AG08396 (cell line): ENCODE results near the gene CAMK2D.

Experiments used
- DNase-seq: peaks from one replicate; pipeline ENCODE4 v3.0.0; 2012; ENCODE audit warnings: low spot score, mixed read lengths

Gene CAMK2D

DNA sequence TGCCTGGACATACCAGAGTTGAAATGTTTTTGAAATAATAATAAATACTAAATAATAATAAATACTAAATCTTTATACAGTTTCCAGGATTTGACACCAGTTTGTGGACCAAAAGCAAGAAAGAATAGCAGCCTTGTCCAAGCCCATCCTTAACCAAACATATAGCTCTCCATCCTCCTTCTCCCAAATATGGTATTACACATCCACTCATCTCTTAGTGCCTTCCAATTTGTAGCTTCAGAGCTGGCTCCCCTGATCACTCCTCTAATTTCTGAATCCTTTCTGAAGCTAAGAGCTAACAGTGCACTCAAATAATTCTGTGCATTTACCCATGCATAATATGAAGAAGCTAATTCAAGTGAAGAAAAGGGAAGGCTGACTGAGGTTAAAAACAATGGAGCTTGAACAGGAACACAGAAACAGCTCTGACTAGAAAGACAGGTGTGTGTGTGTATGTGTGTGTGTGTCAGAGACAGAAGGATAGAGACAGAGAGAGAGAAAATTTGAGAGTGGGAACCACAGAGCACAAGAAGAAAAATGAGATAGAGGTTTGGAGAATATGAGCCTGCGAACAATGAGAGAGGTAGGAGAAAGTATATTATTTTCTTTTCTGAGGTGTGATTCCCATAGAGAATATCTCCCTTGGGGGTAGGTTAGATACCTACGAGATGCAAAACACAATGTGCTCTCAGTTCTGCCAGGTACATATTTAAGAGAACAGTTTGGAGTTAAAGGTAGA, 123.5 kb downstream of the CAMK2D start:
- no peak for DNase-seq

DNA sequence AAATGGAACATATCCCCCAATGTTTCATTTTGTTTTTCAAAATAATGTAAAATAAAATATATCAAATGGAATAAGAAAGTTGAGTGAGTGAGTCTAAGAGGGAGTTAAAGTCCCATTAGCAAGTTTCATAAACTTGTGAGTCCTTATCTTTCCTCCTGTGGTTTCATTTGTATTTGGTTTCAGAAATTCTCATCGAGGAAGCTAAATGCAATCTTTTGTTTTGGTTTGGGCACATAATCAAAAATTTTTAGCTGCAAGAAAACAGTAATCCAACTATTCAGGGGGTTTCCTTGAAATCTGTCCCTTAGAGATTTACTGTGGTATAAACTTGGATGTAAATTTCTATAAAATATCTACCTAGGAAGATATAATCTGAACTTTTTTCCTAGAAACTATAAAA, 124.2 kb downstream of the CAMK2D start:
- DNase-seq: no peak

DNA sequence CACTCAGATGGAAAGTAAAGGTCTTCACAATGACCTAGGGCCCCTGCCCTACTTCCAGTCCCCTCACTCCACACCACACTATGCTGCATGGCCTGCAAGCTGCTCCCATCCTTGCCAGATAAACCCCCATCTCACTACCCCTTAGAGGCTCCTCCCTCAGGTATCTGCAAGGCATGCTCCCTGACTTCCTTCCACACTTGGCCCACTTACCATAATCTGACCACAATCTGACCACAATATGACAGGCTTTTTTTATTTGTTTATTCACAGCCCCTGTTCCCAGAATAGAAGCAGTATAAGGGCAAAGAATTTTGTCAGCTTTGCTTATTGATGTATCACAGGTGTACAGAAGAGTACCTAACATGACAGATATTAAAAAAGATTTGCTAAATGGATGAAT, 124.7 kb downstream of the CAMK2D start:
- no peak for DNase-seq

DNA sequence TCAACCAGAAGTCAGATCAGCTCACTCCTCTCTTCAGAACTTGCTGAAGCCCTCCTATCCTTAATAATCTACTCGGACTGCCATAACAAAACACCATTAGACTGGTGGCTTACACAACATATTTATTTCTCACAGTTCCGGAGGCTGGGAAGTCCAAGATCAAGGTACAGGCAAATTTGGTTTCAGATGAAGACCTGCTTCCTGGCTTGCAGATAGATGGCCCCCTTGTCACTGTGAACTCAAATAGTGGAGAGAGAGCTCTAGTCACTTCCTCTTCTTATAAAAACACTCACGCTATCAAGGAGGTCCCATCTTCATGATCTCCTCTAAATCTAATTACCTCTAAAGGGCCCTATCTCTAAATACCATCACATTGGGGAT, 125.1 kb downstream of the CAMK2D start:
- DNase-seq: no peak

DNA sequence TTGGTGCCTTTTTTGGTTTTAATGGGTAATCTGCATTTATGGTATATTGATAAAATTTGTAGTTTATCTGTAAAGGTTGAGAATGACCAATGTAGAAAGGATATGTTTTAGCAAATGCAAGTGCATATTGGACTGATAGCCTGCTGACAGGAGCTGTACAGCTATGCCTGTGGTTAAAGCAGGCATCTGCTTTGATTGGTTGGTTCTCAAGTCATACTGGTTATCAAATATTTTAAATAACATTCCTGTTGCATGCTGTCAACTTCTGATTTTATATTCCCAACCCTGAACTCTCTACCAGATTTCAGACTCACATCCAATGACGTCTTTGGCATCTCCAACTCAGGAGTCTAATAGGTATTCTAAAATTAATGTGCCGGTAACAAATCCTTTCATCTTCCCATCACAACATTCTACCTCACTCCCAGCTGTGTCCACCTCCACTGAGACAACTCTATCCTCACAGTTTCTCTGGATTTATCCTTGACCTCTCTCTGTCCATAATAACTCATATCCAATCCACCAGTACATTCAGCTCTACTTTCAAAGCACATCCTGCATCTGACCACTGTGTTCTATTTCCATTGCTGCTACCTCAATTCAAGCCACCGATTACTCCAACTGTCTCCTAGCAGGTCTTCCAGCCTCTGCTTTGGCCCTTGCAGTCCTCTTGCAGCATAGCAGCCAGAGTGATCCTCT, 125.7 kb downstream of the CAMK2D start:
- peak; percentile 65 for DNase-seq

DNA sequence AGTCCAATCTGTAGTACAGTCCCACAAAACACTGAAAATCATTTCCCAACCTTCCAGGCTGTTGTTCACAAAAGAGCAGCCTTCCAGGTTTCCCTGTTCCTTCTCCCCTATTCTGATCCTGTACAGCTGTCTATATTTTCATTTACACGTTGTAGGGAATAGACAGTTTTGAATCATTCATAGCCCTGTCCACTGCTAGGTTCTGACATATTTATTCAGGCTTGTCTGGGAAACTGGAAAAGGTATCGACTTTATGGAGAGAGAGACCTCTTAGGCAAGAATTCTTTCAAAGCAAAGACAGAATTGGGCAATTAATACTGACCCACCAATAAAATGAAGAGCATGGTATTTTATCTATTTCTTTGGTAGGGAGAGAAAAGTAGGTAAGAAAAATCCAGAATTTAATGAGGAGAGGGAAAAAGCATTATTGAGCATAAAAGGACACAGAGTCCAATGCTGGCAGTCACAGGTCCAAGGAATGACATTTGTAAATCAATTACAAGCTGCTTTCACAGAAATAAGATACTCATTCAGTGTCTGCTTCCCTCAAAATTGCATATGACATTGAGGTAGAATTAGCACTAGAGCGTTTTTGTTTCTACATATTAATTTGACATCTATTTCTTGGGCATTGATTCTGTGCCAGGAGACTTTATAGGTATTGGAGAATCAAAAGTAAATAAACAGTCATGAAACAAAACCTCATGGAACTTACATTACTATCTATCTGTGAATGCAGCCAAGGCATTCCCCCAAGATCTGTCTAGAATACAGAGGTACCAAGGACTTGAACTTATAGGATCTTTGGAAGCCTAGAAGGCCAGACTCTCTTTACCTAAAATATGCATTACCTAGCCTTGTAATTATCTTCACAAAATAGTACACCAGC, 127.2 kb downstream of the CAMK2D start:
- no peak for DNase-seq

DNA sequence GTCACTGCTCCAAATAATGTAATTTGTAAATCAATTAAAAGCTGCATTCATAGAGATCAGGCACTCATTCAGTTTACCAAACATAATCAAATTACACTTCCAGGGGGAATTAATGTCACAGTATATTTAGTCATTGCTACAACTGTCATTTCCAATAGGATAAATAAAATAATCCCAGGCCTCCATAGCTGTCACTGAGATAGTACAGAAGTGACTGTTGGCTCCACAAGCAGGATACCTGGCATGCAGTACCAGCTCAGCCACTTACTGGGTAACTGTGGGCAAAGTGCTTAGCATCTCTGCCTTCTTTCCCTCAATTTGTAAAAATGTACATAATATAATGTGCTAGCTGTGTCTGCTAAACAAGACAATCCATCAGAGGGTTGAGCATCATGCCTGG, 128.1 kb downstream of the CAMK2D start:
- no peak for DNase-seq

DNA sequence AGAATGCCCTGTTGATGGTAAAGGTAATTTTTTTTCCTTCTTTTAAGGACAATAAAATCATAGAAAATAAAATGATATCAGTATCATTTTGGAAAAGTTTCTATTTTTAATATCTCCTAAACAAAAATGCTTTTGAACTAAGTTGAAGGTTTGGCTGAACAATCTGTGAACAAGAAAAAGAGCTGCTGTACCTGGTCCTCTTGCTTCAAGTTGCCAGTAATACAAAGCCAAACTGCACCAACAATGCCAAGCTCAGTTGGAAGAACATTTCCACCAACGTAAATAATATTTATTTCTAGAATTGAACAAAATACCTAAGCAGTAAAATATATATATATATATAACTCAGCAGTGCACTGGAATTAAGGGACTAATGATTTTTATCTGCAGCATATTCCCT, 132.8 kb downstream of the CAMK2D start:
- no peak for DNase-seq

DNA sequence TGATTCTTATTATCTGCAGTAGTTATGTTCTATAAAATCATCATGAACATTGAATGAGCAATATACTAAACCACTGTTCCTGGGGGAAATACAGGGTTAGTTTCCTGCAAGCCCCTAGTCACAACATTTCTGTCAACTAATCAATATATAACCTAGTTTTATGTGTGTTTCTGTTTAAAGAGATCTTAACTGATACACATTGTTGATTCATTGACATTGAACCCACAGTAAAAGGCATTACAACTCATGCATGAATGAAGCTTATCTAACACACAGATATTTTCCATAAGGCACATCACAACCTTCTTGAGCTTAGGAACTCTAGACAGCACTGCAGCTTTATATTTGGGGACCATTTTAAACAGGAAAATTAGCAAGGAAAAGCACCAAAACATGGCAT, 134.2 kb downstream of the CAMK2D start:
- DNase-seq: no peak

DNA sequence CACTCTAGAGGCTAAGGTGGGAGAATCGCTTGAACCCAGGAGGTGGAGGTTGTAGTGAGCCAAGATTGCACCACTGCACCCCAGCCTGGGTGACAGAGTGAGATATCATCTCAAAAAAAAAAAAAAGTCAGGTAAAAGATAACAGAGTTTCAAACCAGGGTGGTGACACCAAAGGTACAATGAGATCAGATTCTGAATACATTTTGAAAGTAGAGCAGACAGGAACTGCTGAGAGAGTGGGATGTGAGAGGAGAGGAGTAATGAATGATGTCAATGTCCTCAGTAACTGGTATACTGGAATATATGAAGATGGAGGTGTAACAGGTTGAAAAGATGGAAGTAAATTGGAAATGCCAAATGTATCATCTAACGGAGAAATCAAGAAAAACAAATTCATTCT, 135.6 kb downstream of the CAMK2D start:
- DNase-seq: no peak

DNA sequence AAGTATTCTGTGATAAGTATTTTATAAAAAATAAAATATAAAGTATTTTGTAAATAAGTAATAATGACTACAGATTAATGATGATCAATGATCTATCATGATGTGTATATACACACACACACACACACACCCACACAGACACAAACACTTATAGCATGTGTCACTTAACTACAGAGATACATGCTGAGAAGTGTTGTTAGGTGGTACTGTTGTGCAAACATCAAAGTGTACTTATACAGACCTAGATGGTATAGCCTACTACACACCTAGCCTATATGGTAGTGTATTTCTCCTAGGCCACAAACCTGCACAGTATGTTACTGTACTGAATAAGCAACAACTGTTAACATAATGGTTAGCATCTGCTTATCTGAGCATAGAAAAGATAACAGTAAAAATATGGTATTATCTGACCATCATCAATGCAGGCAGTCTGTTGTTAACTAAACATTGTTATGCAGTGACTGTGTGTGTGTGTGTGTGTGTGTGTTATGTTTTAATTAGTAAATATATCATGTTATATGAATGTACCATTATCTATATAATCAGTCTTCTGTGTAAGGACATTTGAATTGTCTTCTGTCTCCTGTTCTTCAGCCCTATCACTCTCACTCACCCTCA, 138.2 kb downstream of the CAMK2D start:
- DNase-seq: no peak

DNA sequence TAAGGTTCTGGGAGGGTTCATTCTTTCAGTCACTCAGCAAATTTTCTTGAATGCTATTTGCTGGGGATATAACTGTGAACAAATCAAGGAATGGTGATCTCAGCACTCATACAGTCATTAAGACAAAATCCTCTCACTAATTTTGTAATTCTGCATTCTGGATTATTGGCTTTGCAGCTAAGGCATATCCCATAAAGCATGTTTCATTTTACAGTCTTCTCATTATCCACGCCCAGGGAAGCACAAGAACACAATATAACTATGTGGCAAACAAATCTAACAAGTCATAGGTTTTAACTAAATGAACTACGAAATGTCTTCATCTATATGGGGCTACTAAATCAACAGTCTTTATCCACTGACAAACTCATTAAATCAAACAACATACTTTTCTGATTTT, 139.9 kb downstream of the CAMK2D start:
- DNase-seq: no peak

DNA sequence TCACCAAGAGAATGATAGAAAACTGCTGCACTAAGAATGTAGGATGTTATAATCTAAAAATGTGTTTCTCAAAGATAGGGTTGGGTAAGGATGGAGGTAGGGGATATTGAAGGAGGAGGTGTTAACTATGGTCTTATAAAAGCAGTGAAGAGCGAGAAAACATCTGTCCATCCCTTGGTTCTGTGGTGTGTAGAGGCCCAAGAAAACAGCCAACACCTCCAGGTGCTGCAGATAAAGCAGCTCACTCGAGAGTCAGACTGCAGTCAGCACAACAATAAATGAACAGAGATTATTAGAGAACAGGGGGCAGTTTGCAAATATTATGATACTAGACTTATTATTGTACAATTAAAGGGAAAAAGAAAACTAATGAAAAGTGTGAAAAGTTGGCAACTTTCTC, 141.5 kb downstream of the CAMK2D start:
- no peak for DNase-seq

DNA sequence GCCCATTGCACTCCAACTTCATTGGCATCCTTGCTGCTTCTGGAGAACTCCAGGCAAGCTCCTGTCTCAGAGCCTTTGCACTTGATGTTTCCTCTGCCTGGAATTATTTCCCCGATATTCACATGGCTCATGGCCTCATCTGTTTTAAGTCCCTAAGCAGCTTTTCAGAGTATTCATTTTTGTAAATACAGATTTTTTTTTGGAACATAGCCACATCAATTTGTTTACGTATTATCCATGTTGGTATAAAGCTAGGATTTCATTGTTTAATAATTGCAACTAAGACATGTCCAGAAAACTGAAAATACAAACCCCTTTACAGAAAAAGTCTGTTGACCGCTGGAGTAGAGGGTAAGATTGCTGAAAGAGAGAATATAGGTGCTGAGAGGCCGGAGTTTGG, 142.0 kb downstream of the CAMK2D start:
- no peak for DNase-seq

DNA sequence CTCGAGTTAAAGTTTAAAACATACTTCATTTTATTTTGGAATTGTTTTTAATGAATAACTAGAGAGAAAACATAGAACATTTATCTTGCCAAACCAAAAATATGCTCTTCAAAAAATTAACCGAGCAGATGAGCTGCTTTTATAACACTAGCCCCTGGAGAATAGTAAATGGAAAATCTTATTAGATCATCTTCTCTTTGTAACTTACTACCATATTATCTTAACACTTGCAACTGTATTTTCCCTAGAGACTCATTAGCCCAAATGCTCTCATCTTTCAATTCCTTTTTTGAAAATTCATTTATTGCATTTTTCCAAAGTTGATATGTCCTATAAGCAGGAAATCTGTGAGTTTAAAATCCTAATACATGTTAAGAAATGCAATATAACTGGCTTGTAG, 143.3 kb downstream of the CAMK2D start:
- no peak for DNase-seq

DNA sequence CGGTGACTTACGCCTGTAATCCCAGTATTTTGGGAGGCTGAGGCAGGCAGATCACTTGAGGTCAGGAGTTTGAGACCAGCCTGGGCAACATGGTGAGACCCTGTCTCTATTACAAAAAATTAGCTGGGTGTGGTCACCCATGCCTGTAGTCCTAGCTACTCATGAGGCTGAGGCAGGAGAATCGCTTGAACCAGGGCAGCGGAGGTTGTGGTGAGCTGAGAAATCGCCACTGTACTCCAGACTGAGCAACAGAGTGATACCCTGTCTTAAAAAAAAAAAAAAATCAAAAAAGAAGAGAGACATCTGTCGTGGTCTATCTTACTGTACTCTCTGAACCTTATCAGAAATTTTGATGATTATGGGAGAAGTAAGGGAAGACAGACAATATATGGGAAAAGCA, 144.3 kb downstream of the CAMK2D start:
- no peak for DNase-seq

DNA sequence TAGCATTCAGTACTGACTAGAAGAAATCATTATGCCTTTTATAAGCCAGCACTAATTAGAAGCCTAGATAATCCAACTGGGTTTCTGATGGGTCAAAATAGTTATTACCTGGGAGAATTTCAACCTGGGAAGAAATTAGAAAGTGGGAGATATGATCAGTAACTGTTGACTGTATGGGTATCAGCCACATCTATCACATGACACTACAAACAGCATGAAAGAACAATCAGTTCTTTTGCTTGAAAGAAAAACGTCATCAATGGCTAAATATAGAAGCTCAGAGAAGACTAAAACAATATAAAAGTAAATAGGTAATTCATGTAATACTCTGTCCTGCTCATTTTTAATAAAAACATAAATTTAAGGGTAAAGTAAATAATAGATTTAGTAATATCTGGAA, 145.1 kb downstream of the CAMK2D start:
- DNase-seq: no peak

DNA sequence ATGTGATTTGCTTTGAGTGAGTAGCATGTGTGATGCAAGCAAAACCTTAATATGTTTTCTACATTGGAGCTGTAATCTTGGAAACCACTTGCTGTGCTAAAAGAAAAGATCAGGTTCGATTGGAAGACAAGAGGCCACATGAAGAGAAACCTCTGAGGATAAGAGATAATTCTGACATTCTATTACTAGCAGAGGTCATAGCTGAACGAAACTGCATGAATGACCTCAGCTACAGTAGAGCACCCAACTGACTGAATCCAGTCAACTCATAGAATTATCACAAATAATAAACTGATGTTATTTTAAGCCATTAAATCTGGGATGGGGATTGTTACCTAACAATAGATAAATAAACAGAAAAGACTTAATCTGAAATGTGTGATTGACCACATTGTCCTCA, 147.1 kb downstream of the CAMK2D start:
- no peak for DNase-seq

DNA sequence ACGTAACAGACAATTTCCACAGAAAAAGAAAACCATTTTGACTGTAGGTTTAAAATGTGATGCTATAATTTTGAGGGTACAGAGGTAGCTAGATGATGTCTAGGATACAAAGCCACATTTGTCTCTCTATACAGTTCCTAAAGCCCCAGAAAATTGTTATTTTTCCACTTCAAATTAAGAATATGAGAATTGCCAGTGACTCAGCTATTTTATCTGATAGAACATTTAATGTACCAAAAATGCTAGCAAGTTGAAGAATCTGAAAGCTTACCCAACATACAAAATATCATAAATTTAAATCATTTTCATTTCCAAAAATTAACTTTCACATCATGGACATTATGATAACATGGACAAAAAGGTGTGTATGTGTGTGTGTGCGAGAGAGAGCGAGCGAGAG, 148.0 kb downstream of the CAMK2D start:
- no peak for DNase-seq

DNA sequence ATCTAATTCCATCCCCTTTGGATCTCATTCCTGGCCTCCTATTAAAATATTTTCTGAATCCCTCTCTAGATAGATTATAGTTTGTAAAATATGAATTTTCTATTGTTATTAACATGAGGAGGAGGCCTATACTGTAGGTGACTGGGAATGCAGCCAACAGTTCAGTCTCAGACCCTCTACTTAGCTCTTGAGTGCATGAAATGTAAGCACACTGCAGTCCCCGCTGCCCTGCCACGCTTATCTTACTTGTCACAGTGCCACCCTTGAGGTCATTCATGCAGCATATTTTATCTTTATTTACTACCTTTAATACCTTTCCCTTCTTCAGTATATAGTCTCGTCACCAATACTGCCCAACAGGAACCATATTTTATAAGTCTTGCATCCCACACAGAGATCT, 151.0 kb downstream of the CAMK2D start:
- no peak for DNase-seq

DNA sequence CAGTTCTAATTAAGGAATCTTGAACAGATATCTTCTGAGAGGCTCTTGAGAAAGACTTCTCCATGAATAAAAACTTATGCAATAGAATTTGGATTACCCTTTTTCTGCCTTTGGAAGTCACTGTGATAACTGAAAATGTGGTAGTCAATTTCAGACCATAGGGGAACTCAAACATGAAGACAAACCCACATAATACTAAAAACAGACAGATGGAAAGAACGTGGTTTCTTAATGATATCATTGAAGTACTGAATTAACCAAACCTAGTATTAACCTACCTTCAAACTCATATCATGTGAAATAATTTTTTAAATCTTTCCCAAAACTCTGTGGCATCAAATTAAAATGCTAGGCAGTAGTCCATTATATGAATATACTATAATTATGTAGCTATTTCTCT, 153.5 kb downstream of the CAMK2D start:
- DNase-seq: no peak

DNA sequence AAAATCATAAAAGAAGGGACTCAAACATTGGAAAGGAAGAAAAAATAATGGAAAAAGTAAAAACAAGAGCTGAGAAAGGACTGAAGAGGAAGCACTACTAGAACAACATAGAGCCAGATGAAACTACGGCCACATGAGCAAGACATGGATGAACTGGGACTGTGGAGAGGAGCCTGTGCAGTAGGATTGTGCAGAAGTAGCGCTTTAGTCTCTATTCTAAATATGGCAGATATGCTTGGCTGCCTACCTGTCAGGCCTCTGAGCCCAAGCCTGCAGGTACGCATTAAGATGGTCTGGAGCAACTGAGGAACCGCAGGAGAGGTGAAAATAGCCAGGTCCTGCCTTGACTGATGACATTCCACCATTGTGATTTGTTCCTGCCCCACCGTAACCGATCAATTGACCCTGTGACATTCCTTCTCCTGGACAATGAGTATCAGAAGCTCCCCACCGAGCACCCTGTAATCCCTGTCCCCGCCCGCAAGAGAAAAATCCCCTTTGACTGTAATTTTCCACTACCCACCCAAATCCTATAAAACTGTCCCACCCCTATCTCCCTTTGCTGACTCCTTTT, 154.3 kb downstream of the CAMK2D start:
- DNase-seq: no peak
